Measurements from ENCODE around the gene NOXO1.

- TF ChIP-seq POLR2A (IDR thresholded peaks at IDR 0.05) (no peak), POLR2AphosphoS5 (IDR thresholded peaks at IDR 0.05) (no peak)
These were observed 8.8 kb upstream of the NOXO1 start for GRCh38 chr16:1990101-1990350.

All from upper lobe of left lung (tissue), 4 donors.